Neural crest cell (in vitro differentiated cells): ENCODE measurements around the gene CHAT. TPM values are rescaled to one million over a fixed set of nuclear protein-coding genes. Genes with fewer than 3 reads are reported as not detected.

Experiments used
- DNase-seq: peaks from one replicate; pipeline ENCODE4 v3.0.0; 2021; ENCODE audit warnings: low read depth, mixed read lengths, low spot score
- H3K27ac Mint-ChIP-seq: one replicate; pipeline ENCODE4 v1.8.0; 2021; ENCODE audit warnings: mild to moderate bottlenecking, mixed read lengths; ENCODE audit not compliant: unreplicated experiment
- H3K27me3 Mint-ChIP-seq: 2 replicates; pipeline ENCODE4 v1.8.0; 2021; ENCODE audit warnings: low read depth, mild to moderate bottlenecking, mixed read lengths
- H3K36me3 Mint-ChIP-seq: 2 replicates; pipeline ENCODE4 v1.8.0; 2021; ENCODE audit warnings: low read depth, mild to moderate bottlenecking, mixed read lengths
- H3K4me1 Mint-ChIP-seq: 2 replicates; pipeline ENCODE4 v1.8.0; 2021; ENCODE audit warnings: mixed read lengths
- H3K4me3 Mint-ChIP-seq: one replicate; pipeline ENCODE4 v1.8.0; 2021; ENCODE audit warnings: mild to moderate bottlenecking, mixed read lengths
- H3K9me3 Mint-ChIP-seq: 2 replicates; pipeline ENCODE4 v1.8.0; 2021; ENCODE audit warnings: mixed read lengths
- total RNA-seq: library from RNA; stranded (reverse); gene quantifications from 2 replicates; pipeline ENCODE4 v1.2.1, GENCODE V29; 2021
- TF ChIP-seq, protein P1 (sequence below): fragments of 200-600 bp; sonication (generic); conservative IDR thresholded peaks from 2 replicates; pipeline ENCODE4 v1.5.0; 2021; ENCODE audit warnings: antibody characterized with exemption, mild to moderate bottlenecking

CHAT gene
- total RNA-seq, 1 donor from 2014 or later = 2.7 TPM

DNA sequence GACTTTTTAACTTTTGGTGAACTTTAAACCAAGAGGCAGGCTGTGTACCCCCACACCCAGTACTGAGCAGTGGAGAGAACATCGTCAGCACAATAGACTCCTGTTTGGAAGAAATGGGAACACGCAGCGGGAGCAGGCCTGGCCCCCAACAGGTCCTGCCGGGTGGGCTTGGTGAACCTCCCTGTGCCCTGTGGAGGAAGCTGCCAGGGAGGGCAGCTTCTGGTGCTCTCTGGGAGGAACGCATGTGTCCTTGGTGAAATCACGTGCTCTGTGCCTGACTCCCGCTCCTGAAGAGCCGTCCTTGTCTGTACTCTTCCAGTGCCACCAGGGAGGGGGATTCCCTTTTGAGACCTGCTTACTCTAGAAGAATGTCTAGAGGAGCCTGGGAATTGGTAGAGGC, 31.6 kb downstream of the CHAT start:
- no peak overlapping the region for H3K4me3 Mint-ChIP-seq
- no peaks in the 10 kb centered on the region for H3K9me3 Mint-ChIP-seq

DNA sequence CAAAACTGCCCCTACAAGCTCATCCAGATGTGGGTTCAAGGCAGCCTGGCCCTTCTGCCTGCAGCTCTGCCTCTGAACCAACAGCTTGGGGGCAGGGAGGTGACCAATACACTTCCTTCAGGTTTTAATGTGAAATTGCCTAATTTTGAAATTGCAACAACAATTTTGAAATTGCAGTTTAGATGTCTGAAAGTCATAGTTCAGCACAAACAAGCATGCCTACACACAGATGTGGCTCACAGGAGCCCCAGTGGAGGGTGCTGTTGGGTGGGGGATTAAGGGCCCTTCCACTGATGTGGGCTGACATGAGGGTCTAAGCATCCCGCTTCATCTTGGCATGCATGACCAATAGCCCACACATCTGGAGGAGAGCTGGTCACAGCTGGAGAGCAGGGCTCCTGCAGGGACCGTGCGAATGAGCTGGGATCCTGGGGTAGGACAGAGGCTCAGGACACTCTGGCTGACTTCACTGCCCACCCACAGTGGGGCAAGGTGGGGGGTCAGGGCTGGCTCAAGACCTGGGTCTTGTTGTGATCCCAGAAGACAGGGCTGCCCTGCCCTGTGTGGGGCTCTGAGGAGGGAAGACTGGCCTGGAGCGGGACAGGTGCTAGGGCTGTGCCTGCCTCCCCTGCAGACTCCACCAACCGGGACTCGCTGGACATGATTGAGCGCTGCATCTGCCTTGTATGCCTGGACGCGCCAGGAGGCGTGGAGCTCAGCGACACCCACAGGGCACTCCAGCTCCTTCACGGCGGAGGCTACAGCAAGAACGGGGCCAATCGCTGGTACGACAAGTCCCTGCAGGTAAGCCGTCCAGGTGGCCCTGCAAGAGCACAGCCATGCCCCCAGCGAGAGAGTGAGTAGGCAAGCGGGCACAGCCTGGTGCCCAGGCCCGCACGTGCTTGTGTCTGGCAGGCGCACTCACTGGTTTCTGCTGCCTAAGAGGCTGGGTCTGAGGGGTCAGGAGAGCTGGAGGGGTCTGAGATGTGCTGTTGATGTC, 32.3 kb downstream of the CHAT start:
- Mint-ChIP-seq H3K9me3 (no peaks in the 10 kb centered on the region), H3K4me3 (no peak overlapping the region), H3K36me3 (no peaks in the 10 kb centered on the region), H3K27ac (no peak overlapping the region), H3K4me1 (peaks cover 12% of the 10 kb centered on the region), H3K27me3 (peaks cover 3% of the 10 kb centered on the region)
- no peak for DNase-seq
- TF ChIP-seq, protein P1, sequence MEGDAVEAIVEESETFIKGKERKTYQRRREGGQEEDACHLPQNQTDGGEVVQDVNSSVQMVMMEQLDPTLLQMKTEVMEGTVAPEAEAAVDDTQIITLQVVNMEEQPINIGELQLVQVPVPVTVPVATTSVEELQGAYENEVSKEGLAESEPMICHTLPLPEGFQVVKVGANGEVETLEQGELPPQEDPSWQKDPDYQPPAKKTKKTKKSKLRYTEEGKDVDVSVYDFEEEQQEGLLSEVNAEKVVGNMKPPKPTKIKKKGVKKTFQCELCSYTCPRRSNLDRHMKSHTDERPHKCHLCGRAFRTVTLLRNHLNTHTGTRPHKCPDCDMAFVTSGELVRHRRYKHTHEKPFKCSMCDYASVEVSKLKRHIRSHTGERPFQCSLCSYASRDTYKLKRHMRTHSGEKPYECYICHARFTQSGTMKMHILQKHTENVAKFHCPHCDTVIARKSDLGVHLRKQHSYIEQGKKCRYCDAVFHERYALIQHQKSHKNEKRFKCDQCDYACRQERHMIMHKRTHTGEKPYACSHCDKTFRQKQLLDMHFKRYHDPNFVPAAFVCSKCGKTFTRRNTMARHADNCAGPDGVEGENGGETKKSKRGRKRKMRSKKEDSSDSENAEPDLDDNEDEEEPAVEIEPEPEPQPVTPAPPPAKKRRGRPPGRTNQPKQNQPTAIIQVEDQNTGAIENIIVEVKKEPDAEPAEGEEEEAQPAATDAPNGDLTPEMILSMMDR = no peak

More for the DNA sequence above, 31.6 kb downstream of the CHAT start:
- peaks cover 8% of the 10 kb centered on the region for H3K27me3 Mint-ChIP-seq
- no peak overlapping the region for H3K27ac Mint-ChIP-seq
- TF ChIP-seq, protein P1 = no peak
- no peak for DNase-seq
- H3K36me3 Mint-ChIP-seq = no peaks in the 10 kb centered on the region
- H3K4me1 Mint-ChIP-seq = peaks cover 12% of the 10 kb centered on the region

DNA sequence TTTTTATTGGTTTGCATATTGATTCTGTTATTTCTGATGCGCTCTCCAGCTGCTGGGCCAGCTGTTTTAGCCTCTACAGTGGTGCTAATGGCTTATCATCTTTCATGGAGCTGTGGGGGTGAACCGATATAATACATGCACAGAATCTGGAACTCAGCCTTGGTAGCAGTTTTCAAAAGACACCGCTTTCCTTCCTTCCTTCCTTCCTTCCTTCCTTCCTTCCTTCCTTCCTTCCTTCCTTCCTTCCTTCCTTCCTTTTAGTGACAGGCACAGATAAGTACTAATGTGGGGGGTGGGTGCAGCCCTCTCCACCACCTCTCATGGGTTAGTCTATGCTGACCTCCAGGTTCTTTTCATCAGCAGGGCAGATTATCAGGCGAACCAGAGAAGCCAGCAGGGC, 33.7 kb downstream of the CHAT start:
- peaks cover 12% of the 10 kb centered on the region for H3K4me1 Mint-ChIP-seq
- H3K27me3 Mint-ChIP-seq = no peaks in the 10 kb centered on the region
- H3K36me3 Mint-ChIP-seq = no peaks in the 10 kb centered on the region
- DNase-seq = no peak
- H3K9me3 Mint-ChIP-seq = no peaks in the 10 kb centered on the region
- TF ChIP-seq, protein P1 = no peak
- no peak overlapping the region for H3K4me3 Mint-ChIP-seq
- no peak overlapping the region for H3K27ac Mint-ChIP-seq

DNA sequence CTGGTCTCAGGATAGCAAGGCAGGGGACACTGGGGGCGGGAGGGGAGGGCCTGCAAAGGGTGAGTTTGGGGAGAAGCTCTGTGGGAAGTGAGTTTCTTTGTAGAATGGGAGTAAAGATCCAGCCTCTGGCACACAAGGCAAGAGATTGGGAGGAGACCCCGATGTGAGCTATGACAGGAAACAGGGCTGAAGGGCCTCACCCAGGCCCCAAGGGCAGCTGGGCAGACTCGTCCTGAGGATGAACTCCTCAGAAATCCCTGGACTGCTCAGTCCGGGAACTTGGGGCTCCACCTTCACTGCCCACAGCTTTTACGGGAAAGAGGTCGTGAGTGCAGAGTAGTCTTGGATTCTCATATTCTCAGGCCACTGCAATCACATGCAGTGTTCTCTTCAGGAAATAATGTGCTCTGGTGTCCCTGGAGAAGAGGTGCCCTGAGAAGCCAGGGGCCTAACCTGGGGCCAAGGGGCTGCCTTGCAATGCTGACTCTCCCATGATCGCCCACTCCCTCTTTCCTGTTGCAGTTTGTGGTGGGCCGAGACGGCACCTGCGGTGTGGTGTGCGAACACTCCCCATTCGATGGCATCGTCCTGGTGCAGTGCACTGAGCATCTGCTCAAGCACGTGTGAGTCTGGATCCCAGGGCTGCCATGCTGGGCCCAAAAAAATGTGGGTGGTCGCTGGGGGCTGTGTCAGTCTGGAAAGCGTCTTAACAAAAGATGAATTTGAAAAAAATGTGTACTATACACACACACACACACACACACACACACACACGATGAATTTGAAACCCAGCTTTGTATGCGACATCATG, 34.4 kb downstream of the CHAT start:
- no peak overlapping the region for H3K27ac Mint-ChIP-seq
- no peak for DNase-seq
- no peaks in the 10 kb centered on the region for H3K9me3 Mint-ChIP-seq
- TF ChIP-seq, protein P1 = no peak
- H3K4me3 Mint-ChIP-seq = no peak overlapping the region
- no peaks in the 10 kb centered on the region for H3K27me3 Mint-ChIP-seq
- peaks cover 12% of the 10 kb centered on the region for H3K4me1 Mint-ChIP-seq
- no peaks in the 10 kb centered on the region for H3K36me3 Mint-ChIP-seq

DNA sequence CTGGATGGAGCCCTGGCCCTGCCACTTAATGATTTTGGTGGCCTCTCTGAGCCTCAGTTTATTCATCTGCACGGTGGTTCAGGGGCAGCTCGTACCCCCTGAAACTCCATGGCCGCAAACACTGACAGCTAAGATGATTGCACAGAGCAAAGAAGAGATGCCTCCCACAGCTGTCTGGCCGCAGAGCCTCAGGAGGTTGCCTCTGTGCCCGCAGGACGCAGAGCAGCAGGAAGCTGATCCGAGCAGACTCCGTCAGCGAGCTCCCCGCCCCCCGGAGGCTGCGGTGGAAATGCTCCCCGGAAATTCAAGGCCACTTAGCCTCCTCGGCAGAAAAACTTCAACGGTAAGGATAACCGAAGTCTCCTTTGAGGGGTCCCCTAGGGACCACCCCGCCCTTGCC, 35.5 kb downstream of the CHAT start:
- TF ChIP-seq, protein P1 = no peak

More for the DNA sequence above, 35.5 kb downstream of the CHAT start:
- Mint-ChIP-seq H3K9me3 (no peaks in the 10 kb centered on the region), H3K27me3 (no peaks in the 10 kb centered on the region), H3K4me1 (peaks cover 12% of the 10 kb centered on the region), H3K36me3 (no peaks in the 10 kb centered on the region), H3K27ac (no peak overlapping the region), H3K4me3 (no peak overlapping the region)
- no peak for DNase-seq
